ENCODE measurements around the gene ZNF81.
"Not testable (repeated sequence)": the region's sequence is repeated elsewhere in the genome, so short reads cannot be mapped to it uniquely, and the experiment has no call there.

GRCh38 chrX:47955295-47955694 is 118.6 kb downstream of the ZNF81 start:
- TF ChIP-seq CTCF, POLR2A (IDR thresholded peaks at IDR 0.05): not testable (repeated sequence)
